ENCODE measurements around the gene CLEC4C.
"Not testable (repeated sequence)": the region's sequence is repeated elsewhere in the genome, so short reads cannot be mapped to it uniquely, and the experiment has no call there.

Gene CLEC4C

GRCh38 chr12:7755668-7756067, 8.5 kb upstream of the CLEC4C start:
- not testable (repeated sequence) for H3K36me3 ChIP-seq (ENCODE audit: control insufficient read depth in 1 of 2, insufficient read depth in 2 of 2, low read depth in 1 of 2, low read length in 2 of 2); H2BK12ac ChIP-seq (ENCODE audit: low read length in 2 of 2); H2BK120ac ChIP-seq (ENCODE audit: low read depth, low read length); H3K79me1 ChIP-seq (replicated peaks; ENCODE audit: low read length, poor library complexity, severe bottlenecking); H3K4ac ChIP-seq (ENCODE audit: low read depth in 1 of 2, low read length in 2 of 2); H3K14ac ChIP-seq (ENCODE audit: low read length in 2 of 2); H2BK5ac ChIP-seq (ENCODE audit: low read depth, low read length, poor library complexity, severe bottlenecking); H2AK5ac ChIP-seq (ENCODE audit: low read length, severe bottlenecking); H3K9me3 ChIP-seq (ENCODE audit: control insufficient read depth, low read length); DNase-seq; H3K4me1 ChIP-seq (ENCODE audit: control insufficient read depth, insufficient read depth, low read depth, low read length); H2AFZ ChIP-seq (ENCODE audit: low read depth, low read length); H3K27me3 ChIP-seq (ENCODE audit: control insufficient read depth in 1 of 2, insufficient read depth in 1 of 2, low read length in 2 of 2); H3K4me2 ChIP-seq (ENCODE audit: low read length, poor library complexity, severe bottlenecking); H4K91ac ChIP-seq (ENCODE audit: low read length); H3K4me3 ChIP-seq (ENCODE audit: insufficient read depth in 1 of 2, low read depth in 1 of 2, low read length in 2 of 2); H4K8ac ChIP-seq (ENCODE audit: low read length); H3K23ac ChIP-seq (ENCODE audit: low read length in 2 of 2); H2BK15ac ChIP-seq (ENCODE audit: low read depth, poor library complexity, severe bottlenecking); H3K27ac ChIP-seq (ENCODE audit: low read length, poor library complexity, severe bottlenecking); H3K18ac ChIP-seq (ENCODE audit: low read depth in 1 of 2, low read length in 2 of 2); H3K9ac ChIP-seq (ENCODE audit: low read length)
- WGBS, result 88% methylated on average over 9 of the region's 9 CpGs

- WGBS, result 95% methylated on average over 25 of the region's 48 CpGs
- DNase-seq; H3K9me3 ChIP-seq (ENCODE audit: control insufficient read depth, low read length); H3K23ac ChIP-seq (ENCODE audit: low read length in 2 of 2); H3K4me1 ChIP-seq (ENCODE audit: control insufficient read depth, insufficient read depth, low read depth, low read length); H4K8ac ChIP-seq (ENCODE audit: low read length); H2BK15ac ChIP-seq (ENCODE audit: low read depth, poor library complexity, severe bottlenecking); H2AK5ac ChIP-seq (ENCODE audit: low read length, severe bottlenecking); H4K91ac ChIP-seq (ENCODE audit: low read length); H3K79me1 ChIP-seq (replicated peaks; ENCODE audit: low read length, poor library complexity, severe bottlenecking); H2BK5ac ChIP-seq (ENCODE audit: low read depth, low read length, poor library complexity, severe bottlenecking); H3K9ac ChIP-seq (ENCODE audit: low read length); H3K4me2 ChIP-seq (ENCODE audit: low read length, poor library complexity, severe bottlenecking); H2AFZ ChIP-seq (ENCODE audit: low read depth, low read length); H3K36me3 ChIP-seq (ENCODE audit: control insufficient read depth in 1 of 2, insufficient read depth in 2 of 2, low read depth in 1 of 2, low read length in 2 of 2); H3K14ac ChIP-seq (ENCODE audit: low read length in 2 of 2); H2BK120ac ChIP-seq (ENCODE audit: low read depth, low read length); H3K27ac ChIP-seq (ENCODE audit: low read length, poor library complexity, severe bottlenecking); H3K27me3 ChIP-seq (ENCODE audit: control insufficient read depth in 1 of 2, insufficient read depth in 1 of 2, low read length in 2 of 2); H3K4me3 ChIP-seq (ENCODE audit: insufficient read depth in 1 of 2, low read depth in 1 of 2, low read length in 2 of 2); H3K18ac ChIP-seq (ENCODE audit: low read depth in 1 of 2, low read length in 2 of 2); H2BK12ac ChIP-seq (ENCODE audit: low read length in 2 of 2); H3K4ac ChIP-seq (ENCODE audit: low read depth in 1 of 2, low read length in 2 of 2): not testable (repeated sequence)
Observed at GRCh38 chr12:7751941-7752922, 5.1 kb upstream of the CLEC4C start.

GRCh38 chr12:7751394-7751793, 4.2 kb upstream of the CLEC4C start:
- Histone ChIP-seq H3K14ac (ENCODE audit: low read length in 2 of 2) (no peak overlapping the region), H4K91ac (ENCODE audit: low read length) (no peak overlapping the region), H2AK5ac (ENCODE audit: low read length, severe bottlenecking) (no peak overlapping the region), H3K4me2 (ENCODE audit: low read length, poor library complexity, severe bottlenecking) (no peak overlapping the region), H4K8ac (ENCODE audit: low read length) (no peak overlapping the region), H2BK5ac (ENCODE audit: low read depth, low read length, poor library complexity, severe bottlenecking) (no peak overlapping the region), H3K4me1 (ENCODE audit: control insufficient read depth, insufficient read depth, low read depth, low read length) (peaks cover 1% of the 10 kb centered on the region), H3K18ac (ENCODE audit: low read depth in 1 of 2, low read length in 2 of 2) (no peak overlapping the region), H3K79me1 (replicated peaks; ENCODE audit: low read length, poor library complexity, severe bottlenecking) (no peaks in the 10 kb centered on the region), H2AFZ (ENCODE audit: low read depth, low read length) (no peak overlapping the region), H3K9ac (ENCODE audit: low read length) (no peak overlapping the region), H3K4ac (ENCODE audit: low read depth in 1 of 2, low read length in 2 of 2) (no peak overlapping the region), H3K36me3 (ENCODE audit: control insufficient read depth in 1 of 2, insufficient read depth in 2 of 2, low read depth in 1 of 2, low read length in 2 of 2) (no peaks in the 10 kb centered on the region), H3K9me3 (ENCODE audit: control insufficient read depth, low read length) (no peaks in the 10 kb centered on the region), H3K27ac (ENCODE audit: low read length, poor library complexity, severe bottlenecking) (no peak overlapping the region), H3K27me3 (ENCODE audit: control insufficient read depth in 1 of 2, insufficient read depth in 1 of 2, low read length in 2 of 2) (no peaks in the 10 kb centered on the region), H3K4me3 (ENCODE audit: insufficient read depth in 1 of 2, low read depth in 1 of 2, low read length in 2 of 2) (no peak overlapping the region), H2BK15ac (ENCODE audit: low read depth, poor library complexity, severe bottlenecking) (no peak overlapping the region), H2BK120ac (ENCODE audit: low read depth, low read length) (no peak overlapping the region), H3K23ac (ENCODE audit: low read length in 2 of 2) (no peak overlapping the region), H2BK12ac (ENCODE audit: low read length in 2 of 2) (no peak overlapping the region)
- no peak for DNase-seq
- WGBS, result 96% methylated on average over 20 of the region's 20 CpGs

- Histone ChIP-seq H3K4me1 (ENCODE audit: control insufficient read depth, insufficient read depth, low read depth, low read length) (peaks cover 1% of the 10 kb centered on the region), H3K27me3 (ENCODE audit: control insufficient read depth in 1 of 2, insufficient read depth in 1 of 2, low read length in 2 of 2) (no peaks in the 10 kb centered on the region), H2BK15ac (ENCODE audit: low read depth, poor library complexity, severe bottlenecking) (no peak overlapping the region), H3K79me1 (replicated peaks; ENCODE audit: low read length, poor library complexity, severe bottlenecking) (no peaks in the 10 kb centered on the region), H3K23ac (ENCODE audit: low read length in 2 of 2) (no peak overlapping the region), H3K4me3 (ENCODE audit: insufficient read depth in 1 of 2, low read depth in 1 of 2, low read length in 2 of 2) (no peak overlapping the region), H2BK12ac (ENCODE audit: low read length in 2 of 2) (no peak overlapping the region), H3K36me3 (ENCODE audit: control insufficient read depth in 1 of 2, insufficient read depth in 2 of 2, low read depth in 1 of 2, low read length in 2 of 2) (no peaks in the 10 kb centered on the region), H2BK120ac (ENCODE audit: low read depth, low read length) (no peak overlapping the region), H3K9me3 (ENCODE audit: control insufficient read depth, low read length) (no peaks in the 10 kb centered on the region), H3K14ac (ENCODE audit: low read length in 2 of 2) (no peak overlapping the region), H3K9ac (ENCODE audit: low read length) (no peak overlapping the region), H4K8ac (ENCODE audit: low read length) (no peak overlapping the region), H2AK5ac (ENCODE audit: low read length, severe bottlenecking) (no peak overlapping the region), H3K4ac (ENCODE audit: low read depth in 1 of 2, low read length in 2 of 2) (no peak overlapping the region), H4K91ac (ENCODE audit: low read length) (no peak overlapping the region), H2AFZ (ENCODE audit: low read depth, low read length) (no peak overlapping the region), H3K18ac (ENCODE audit: low read depth in 1 of 2, low read length in 2 of 2) (no peak overlapping the region), H2BK5ac (ENCODE audit: low read depth, low read length, poor library complexity, severe bottlenecking) (no peak overlapping the region), H3K4me2 (ENCODE audit: low read length, poor library complexity, severe bottlenecking) (no peak overlapping the region), H3K27ac (ENCODE audit: low read length, poor library complexity, severe bottlenecking) (no peak overlapping the region)
- DNase-seq, result no peak
- WGBS, result 77% methylated on average over 6 of the region's 6 CpGs
Observed at GRCh38 chr12:7750350-7750749, 3.2 kb upstream of the CLEC4C start.

All from mesenchymal stem cell (in vitro differentiated cells and primary cell).